NCI-H2196 treated with DMSO at 0.1 percent for 48 hours (cell line): ENCODE data around the gene GAL.
"Not testable (repeated sequence)": the region's sequence is repeated elsewhere in the genome, so short reads cannot be mapped to it uniquely, and the experiment has no call there.

Experiments
- DNase-seq: peaks from one replicate; lab custom pipeline; 2025; ENCODE audit not compliant: unreplicated experiment; lab: John Stamatoyannopoulos, UW

The GAL gene

GRCh38 chr11:68684385-68685356 lies at the start of gene GAL:
Gene GAL (plus strand): TSS chr11:68684544. CDS start chr11:68684924, 380 bp downstream.
- DNase-seq: no peak

DNA sequence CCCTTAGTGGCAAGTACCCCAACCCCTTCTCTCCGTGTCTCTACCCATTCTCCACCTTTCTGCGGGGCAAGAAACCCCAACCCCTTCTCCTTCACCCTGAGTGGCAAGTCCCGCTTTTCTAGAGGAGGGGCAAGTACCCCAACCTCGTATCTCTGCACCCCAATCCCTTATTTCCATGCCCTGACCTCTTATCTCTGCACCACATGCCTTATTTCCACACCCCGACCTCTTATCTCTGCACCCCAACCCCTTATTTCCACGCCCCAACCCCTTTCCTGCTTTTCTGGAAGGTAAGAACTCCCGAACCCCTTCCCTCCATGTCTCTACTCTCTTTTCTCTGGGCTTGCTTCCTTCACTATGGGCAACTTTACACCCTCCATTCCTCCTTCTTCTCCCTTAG lies 49.7 kb upstream of the GAL start:
- DNase-seq: not testable (repeated sequence)

- not testable (repeated sequence) for DNase-seq
These were observed 49.2 kb upstream of the GAL start for GRCh38 chr11:68635172-68635571.

GRCh38 chr11:68635883-68636282 lies 48.5 kb upstream of the GAL start:
- not testable (repeated sequence) for DNase-seq

DNA sequence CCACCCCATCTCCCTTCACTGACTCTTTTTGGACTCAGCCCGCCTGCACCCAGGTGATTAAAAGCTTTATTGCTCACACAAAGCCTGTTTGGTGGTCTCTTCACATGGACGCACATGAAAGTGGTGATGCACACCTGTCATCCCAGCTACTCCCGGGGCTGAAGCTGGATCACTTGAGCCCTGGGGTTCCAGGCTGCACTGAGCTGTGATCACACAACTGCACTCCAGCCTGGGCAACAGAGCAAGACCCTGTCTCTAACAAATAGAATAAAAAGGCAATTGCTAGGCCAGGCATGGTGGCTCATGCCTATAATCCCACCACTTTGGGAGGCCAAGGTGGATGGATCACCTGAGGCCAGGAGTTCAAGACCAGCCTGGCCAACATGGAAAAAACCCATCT lies 45.0 kb upstream of the GAL start:
- DNase-seq: not testable (repeated sequence)

- no peak for DNase-seq
These were observed 42.5 kb upstream of the GAL start for GRCh38 chr11:68641880-68642279.

GRCh38 chr11:68643585-68643984 lies 40.8 kb upstream of the GAL start:
- DNase-seq: no peak

DNA sequence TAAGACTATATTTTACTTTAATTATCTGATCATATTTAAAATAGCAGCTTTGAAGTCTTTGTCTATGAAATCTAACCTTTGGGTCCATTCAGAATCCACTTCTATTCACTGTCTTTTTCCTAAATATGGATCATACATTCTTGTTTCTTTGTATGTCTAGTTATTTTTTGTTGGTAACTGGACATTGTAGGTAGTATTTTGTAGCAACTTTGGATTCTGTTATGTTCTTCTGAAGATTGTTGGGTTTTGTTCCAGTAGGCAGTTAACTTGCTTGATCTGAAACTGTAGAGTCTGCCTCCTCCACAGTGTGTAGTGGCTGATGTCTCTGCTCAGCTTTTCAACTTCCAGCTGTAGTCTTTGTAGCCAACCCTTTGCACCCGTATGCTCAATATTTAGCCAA lies 37.5 kb upstream of the GAL start:
- DNase-seq: no peak

DNA sequence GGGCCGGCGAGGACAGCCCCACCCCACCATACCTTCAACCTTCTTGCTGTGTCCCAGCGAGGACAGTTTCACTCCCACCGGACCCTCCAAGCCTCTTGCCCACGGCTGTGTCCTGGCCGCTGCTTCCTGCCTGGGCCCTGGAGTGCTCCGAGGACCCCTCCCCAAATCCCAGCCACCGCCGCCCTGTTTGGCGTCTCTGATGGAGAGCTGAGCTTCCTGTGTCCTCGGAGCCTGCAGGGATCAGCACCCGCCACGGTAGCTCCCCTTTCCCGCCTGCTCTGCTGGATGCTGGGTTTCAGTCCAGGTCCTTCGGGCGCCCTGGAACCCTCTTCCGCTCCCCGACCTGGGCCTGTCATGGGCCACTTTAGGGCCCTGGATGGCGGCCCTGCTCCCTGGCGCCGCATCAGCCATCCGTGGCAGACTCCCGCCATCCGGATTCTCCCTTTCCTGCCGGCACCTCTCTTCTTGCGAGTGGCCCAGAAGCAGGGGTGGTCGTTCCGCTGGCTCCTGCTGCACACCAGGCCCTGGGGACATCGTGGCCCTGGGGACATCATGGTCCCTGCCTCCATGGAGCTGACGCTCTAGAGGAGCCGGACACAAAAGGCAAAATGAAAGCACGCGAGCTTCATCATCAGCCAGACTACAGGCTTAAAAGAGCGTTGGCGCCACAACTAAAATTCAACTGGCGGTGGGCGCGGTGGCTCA lies 34.3 kb upstream of the GAL start:
- DNase-seq: no peak

GRCh38 chr11:68650801-68651200 lies 33.5 kb upstream of the GAL start:
- DNase-seq: no peak

DNA sequence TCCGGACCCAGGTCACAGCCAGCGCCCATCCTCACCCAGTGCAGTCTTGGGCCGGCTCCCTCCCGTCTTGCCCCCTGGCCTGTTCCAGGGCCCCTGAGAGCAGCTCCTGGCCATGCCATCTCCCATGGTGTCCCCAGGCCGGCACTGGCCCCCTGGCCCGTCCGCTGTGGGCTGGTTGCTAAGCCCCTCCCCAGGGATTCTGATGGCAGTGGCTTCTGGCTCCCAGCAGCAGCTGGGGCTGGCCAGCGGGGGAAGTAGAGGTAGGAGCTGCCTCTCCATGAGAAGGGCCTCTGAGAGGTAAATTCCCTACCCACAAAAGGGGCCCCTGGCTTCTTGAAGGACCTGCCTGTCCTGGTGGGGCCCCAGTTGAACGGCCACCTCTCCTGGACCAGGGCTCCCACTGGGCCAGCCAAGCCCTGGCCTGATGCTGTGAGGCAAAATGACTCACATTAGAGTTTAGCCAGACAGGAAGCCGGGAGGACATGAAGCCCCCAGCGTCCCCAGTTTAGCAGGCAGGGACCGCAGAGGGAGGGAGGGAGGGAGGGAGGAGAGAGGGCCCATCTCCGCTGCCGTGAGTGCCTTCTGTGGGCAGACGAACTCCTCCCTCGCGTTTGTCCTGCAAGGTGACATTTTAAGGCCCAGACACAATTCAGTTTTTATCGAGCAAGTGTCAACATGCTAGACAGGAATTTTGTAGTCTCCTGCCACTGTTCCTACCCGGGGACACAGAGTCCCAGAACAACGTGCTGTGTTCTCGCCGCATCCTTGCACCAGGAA lies 32.9 kb upstream of the GAL start:
- DNase-seq: no peak

DNA sequence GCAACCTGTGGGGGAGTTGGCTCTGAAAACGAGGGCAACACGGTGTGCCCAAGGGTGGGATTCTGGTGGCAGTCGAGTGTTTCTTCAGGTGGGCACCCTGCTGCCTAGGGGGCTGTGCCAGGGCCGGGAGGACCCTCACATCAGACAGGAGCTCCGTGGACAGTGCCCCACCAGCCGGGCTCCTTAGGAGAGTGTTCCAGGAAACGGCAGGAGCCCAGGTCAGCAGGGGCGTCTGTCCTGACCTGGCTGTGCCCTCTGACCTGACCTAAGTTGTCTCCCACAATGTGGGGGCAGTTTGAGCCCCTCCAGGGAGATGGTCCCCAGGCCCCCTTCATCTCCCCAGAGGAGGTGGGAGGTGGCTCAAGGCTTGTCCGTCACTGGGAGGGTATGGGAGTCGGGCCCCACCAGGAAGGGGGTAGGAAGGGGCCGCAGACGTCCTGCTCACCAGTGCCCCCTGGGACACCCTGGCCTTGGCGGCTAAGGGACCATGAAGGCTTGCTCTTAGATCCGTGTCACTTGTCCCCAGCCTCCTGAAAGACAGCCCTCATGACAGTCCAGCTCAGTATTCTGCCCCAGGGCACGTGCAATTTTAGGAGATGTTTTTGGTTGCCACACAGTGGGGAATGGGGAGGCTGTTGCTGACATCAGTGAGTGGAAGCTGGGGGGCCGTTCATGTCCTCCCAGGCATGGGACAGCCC lies 32.2 kb upstream of the GAL start:
- no peak for DNase-seq

GRCh38 chr11:68652683-68653156 lies 31.6 kb upstream of the GAL start:
- DNase-seq: no peak

- DNase-seq: no peak
These were observed 30.6 kb upstream of the GAL start for GRCh38 chr11:68653486-68654430.

GRCh38 chr11:68654978-68655377 lies 29.4 kb upstream of the GAL start:
- DNase-seq: no peak

- DNase-seq: no peak
These were observed 28.9 kb upstream of the GAL start for GRCh38 chr11:68655406-68655805.

DNA sequence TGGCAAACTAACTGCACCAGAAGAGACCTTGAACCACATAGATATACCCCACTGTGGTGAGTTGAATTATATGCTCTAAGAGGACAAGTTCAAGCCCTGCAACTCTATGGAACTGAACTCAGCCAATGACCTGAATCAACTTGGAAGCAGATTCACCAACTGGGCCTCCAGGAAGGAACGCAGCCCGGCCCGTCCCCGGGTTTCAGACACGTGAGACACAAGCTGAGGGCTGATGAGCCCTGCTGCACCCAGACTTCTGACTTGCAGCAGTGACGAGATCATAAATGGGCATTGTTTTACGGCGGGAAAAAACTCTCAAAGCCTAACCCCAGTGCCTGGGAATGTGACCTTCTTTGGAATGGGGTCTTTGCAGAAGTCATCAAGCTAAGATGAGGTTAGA lies 28.5 kb upstream of the GAL start:
- DNase-seq: no peak

DNA sequence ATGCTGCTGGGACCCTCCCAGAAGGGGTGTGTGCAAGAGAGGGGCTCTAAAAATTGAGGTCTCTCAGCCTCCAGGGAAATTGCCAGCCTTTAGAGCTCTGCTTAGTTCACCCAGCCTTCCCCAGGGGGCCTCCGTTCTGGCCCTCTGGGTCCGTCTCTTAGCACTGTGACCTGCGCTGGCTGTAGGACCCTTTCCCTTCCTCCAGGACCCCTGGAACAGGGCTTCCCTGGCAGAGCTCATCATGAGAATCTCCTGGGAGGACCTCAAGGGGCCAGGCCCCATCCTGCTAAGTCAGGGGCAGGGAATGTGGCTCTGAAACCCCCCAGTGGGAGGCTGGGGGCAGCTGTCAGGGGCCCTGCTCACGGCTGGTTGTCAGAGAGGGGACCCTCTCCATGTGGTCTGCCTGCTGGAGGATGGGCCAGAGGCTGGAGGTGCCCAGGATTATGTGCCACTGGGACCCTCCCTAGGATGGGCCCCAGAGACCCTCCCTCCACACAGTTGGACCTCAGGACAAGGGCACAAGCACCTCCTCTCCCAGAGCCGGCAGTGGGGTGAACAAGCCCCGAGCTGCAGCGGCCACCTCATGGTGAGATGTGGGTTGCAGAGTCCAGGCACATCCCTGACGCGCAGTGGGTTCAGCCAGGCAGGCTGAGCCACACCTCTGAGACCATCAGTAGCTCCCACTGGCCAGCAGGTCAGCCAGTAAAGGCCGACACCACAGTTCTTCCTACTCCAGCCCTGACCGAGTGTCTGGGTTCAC lies 27.1 kb upstream of the GAL start:
- DNase-seq: no peak

GRCh38 chr11:68658097-68658496 lies 26.2 kb upstream of the GAL start:
- DNase-seq: no peak
